Liver (tissue), 9 donors: ENCODE results near the gene SUCLG2. TPM values are rescaled to one million over a fixed set of nuclear protein-coding genes. Genes with fewer than 3 reads are reported as not detected.

Experiments
- DNase-seq: peaks from one replicate; pipeline ENCODE4 v3.0.0-alpha.2; 2017; ENCODE audit warnings: low spot score
- H3K27ac ChIP-seq, 2 donors: one replicate each; pipeline ENCODE4 v1.7.0; 2013; ENCODE audit warnings: inconsistent platforms in 2 of 2, low read length in 2 of 2, control low read depth in 1 of 2, low read depth in 1 of 2, mild to moderate bottlenecking in 1 of 2
- H3K27me3 ChIP-seq, 4 donors: one replicate each; pipeline versions ENCODE4 v1.6.1 to v1.7.0; 2013; ENCODE audit warnings: low read length in 3 of 4, inconsistent platforms in 1 of 4, mild to moderate bottlenecking in 1 of 4, moderate library complexity in 1 of 4; ENCODE audit not compliant: control insufficient read depth in 4 of 4, insufficient read depth in 4 of 4
- H3K36me3 ChIP-seq, 4 donors: one replicate each; pipeline versions ENCODE4 v1.6.1 to v1.7.0; 2013; ENCODE audit warnings: low read length in 3 of 4, mild to moderate bottlenecking in 3 of 4, low read depth in 1 of 4, moderate library complexity in 1 of 4; ENCODE audit not compliant: control insufficient read depth in 4 of 4, insufficient read depth in 3 of 4
- H3K4me1 ChIP-seq, 4 donors: one replicate each; pipeline versions ENCODE4 v1.6.1 to v1.7.0; 2013; ENCODE audit warnings: low read length in 3 of 4, mild to moderate bottlenecking in 3 of 4, moderate library complexity in 1 of 4; ENCODE audit not compliant: control insufficient read depth in 4 of 4, insufficient read depth in 4 of 4
- H3K4me3 ChIP-seq, 3 donors: one replicate each; pipeline versions ENCODE4 v1.6.1 to v1.7.0; 2013; ENCODE audit warnings: low read length in 3 of 3, control low read depth in 1 of 3, low read depth in 1 of 3, mild to moderate bottlenecking in 1 of 3
- H3K9ac ChIP-seq, 2 donors: one replicate each; pipeline ENCODE4 v1.7.0; 2013; ENCODE audit warnings: low read length in 2 of 2, mild to moderate bottlenecking in 2 of 2, moderate library complexity in 2 of 2, control low read depth in 1 of 2, low read depth in 1 of 2
- H3K9me3 ChIP-seq, 4 donors: one replicate each; pipeline versions ENCODE4 v1.6.1 to v1.7.0; 2013; ENCODE audit warnings: low read length in 3 of 4; ENCODE audit not compliant: control insufficient read depth in 4 of 4
- EGR1 ChIP-seq, 2 donors: IDR thresholded peaks; 2 replicates each; pipeline ENCODE4 v1.6.1; 2016 to 2018; ENCODE audit warnings: antibody characterized with exemption in 2 of 2, low read depth in 2 of 2
- FOXA1 ChIP-seq: IDR thresholded peaks from 2 replicates; pipeline ENCODE4 v1.6.1; 2016; ENCODE audit warnings: antibody characterized with exemption
- FOXA2 ChIP-seq: IDR thresholded peaks from 2 replicates; pipeline ENCODE4 v1.6.1; 2016; ENCODE audit warnings: antibody characterized with exemption
- GABPA ChIP-seq, 2 donors: IDR thresholded peaks in 1 of 2; conservative IDR thresholded peaks in 1 of 2; 2 replicates each; pipeline ENCODE4 v1.6.1; 2016; ENCODE audit warnings: antibody characterized with exemption in 2 of 2, mild to moderate bottlenecking in 1 of 2, moderate library complexity in 1 of 2
- HNF4A ChIP-seq, 2 donors: conservative IDR thresholded peaks; 2 replicates each; pipeline ENCODE4 v1.6.1; 2016; ENCODE audit warnings: antibody characterized with exemption in 2 of 2, mild to moderate bottlenecking in 2 of 2
- HNF4G ChIP-seq: IDR thresholded peaks from 2 replicates; pipeline ENCODE4 v1.6.1; 2016; ENCODE audit warnings: antibody characterized with exemption
- JUND ChIP-seq, 2 donors: IDR thresholded peaks; 2 replicates each; pipeline ENCODE4 v1.6.1; 2016; ENCODE audit warnings: antibody characterized with exemption in 2 of 2
- MAX ChIP-seq: IDR thresholded peaks from 2 replicates; pipeline ENCODE4 v1.6.1; 2016; ENCODE audit warnings: antibody characterized with exemption
- NR2F2 ChIP-seq: IDR thresholded peaks from 2 replicates; pipeline ENCODE4 v1.6.1; 2016; ENCODE audit warnings: antibody characterized with exemption
- RAD21 ChIP-seq, 2 donors: IDR thresholded peaks; 2 replicates each; pipeline ENCODE4 v1.6.1; 2016; ENCODE audit warnings: antibody characterized with exemption in 2 of 2, mild to moderate bottlenecking in 2 of 2
- REST ChIP-seq: IDR thresholded peaks from 2 replicates; pipeline ENCODE4 v1.6.1; 2016; ENCODE audit warnings: antibody characterized with exemption, mild to moderate bottlenecking
- RXRA ChIP-seq, 2 donors: IDR thresholded peaks; 2 replicates each; pipeline ENCODE4 v1.6.1; 2017 to 2018; ENCODE audit warnings: antibody characterized with exemption in 2 of 2, mild to moderate bottlenecking in 1 of 2
- SP1 ChIP-seq: IDR thresholded peaks from 2 replicates; pipeline ENCODE4 v1.6.1; 2018; ENCODE audit warnings: antibody characterized with exemption, mild to moderate bottlenecking
- TAF1 ChIP-seq: conservative IDR thresholded peaks from 2 replicates; pipeline ENCODE4 v1.6.1; 2016; ENCODE audit warnings: antibody characterized with exemption, mild to moderate bottlenecking
- WGBS: extraction: QIAGEN DNeasy Blood & Tissue Kit; methylation state at CpG from one replicate; pipeline ENCODE4 v1.1.7; 2013; 5-methylcytosine and 5-hydroxymethylcytosine counted together
- polyA plus RNA-seq, 2 donors: library from polyadenylated mRNA; stranded (reverse) in 1 of 2; unstranded in 1 of 2; fragments of 200-250 nt in 1 of 2; fragments of >200 nt in 1 of 2; fragmentation: Nextera tagmentation in 1 of 2; extraction: Ambion mirVana in 1 of 2; gene quantifications; one replicate each; pipeline versions ENCODE4 v1.2.1 to v1.2.3, GENCODE V29; 2013 to 2015
- total RNA-seq, 2 donors: library from RNA; depleted of rRNA; stranded (reverse); fragments of >200 nt; gene quantifications; one replicate each; pipeline ENCODE4 v1.2.3, GENCODE V29; 2014
- TF ChIP-seq, protein P1 (sequence below): IDR thresholded peaks from 2 replicates; pipeline ENCODE4 v1.6.1; 2016; ENCODE audit warnings: antibody characterized with exemption
- TF ChIP-seq, protein P2 (sequence below): IDR thresholded peaks from 2 replicates; pipeline ENCODE4 v1.6.1; 2016; ENCODE audit warnings: antibody characterized with exemption
- TF ChIP-seq, protein P3 (sequence below): fragments of 150-350 bp; IDR thresholded peaks from 2 replicates; pipeline ENCODE4 v1.5.1; 2017; ENCODE audit warnings: improper control_type of control experiment, low read depth, low read length; ENCODE audit not compliant: missing input control
- donor health status: healthy.
- donor health status: healthy.
- donor health status: healthy.
- donor health status: healthy.
- donor health status: healthy.

SUCLG2 gene
- total and polyA plus RNA-seq, 4 donors = 45.3 to 114 (median 92.8) TPM

DNA sequence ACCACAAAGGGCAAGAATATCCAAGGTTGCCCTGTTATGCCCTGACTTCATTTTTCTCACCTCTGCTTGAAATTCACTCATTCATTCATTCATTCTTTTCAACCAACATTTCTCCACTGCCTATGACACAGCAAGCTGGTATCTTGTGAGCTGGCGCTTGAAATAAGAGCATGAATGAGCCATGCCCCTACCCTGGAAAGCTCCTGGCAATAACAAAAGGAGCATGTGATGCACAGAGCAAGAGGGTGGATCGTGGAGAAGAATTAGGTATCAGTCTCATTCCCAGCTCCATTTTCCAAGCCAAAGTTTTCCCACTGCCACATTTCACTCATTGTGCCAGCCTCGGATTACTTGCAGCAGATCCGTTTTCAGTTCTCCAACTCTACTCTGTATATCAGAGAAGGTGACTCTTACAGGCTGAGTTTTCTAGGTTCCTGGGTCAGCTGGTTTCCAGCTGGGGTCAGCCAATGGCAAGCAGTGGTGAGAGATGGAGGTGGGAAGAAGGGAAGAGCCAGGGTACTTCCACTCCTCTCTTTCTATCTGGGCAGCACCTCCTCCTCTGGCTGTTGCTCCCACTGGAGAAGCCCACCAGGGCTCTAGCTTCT, 144.8 kb downstream of the SUCLG2 start:
- H3K9me3 ChIP-seq = no peaks in the 10 kb centered on the region
- H3K27ac ChIP-seq = no peak overlapping the region
- TF ChIP-seq RAD21 (IDR thresholded peaks at IDR 0.05) (no peak), JUND (IDR thresholded peaks at IDR 0.05) (no peak), HNF4A (conservative IDR thresholded peaks at IDR 0.05) (no peak), EGR1 (IDR thresholded peaks at IDR 0.05; ENCODE audit: low read depth in 2 of 2) (no peak), REST (no peak), FOXA2 (no peak), NR2F2 (no peak), MAX (no peak), HNF4G (no peak), SP1 (no peak), FOXA1 (no peak), TAF1 (no peak), GABPA (IDR thresholded peaks at IDR 0.05 in 1 of 2, conservative IDR thresholded peaks at IDR 0.05 in 1 of 2) (no peak), RXRA (IDR thresholded peaks at IDR 0.05) (no peak)
- TF ChIP-seq, protein P1, sequence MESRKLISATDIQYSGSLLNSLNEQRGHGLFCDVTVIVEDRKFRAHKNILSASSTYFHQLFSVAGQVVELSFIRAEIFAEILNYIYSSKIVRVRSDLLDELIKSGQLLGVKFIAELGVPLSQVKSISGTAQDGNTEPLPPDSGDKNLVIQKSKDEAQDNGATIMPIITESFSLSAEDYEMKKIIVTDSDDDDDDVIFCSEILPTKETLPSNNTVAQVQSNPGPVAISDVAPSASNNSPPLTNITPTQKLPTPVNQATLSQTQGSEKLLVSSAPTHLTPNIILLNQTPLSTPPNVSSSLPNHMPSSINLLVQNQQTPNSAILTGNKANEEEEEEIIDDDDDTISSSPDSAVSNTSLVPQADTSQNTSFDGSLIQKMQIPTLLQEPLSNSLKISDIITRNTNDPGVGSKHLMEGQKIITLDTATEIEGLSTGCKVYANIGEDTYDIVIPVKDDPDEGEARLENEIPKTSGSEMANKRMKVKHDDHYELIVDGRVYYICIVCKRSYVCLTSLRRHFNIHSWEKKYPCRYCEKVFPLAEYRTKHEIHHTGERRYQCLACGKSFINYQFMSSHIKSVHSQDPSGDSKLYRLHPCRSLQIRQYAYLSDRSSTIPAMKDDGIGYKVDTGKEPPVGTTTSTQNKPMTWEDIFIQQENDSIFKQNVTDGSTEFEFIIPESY = no peak
- TF ChIP-seq, protein P2, sequence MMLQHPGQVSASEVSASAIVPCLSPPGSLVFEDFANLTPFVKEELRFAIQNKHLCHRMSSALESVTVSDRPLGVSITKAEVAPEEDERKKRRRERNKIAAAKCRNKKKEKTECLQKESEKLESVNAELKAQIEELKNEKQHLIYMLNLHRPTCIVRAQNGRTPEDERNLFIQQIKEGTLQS = no peak
- H3K4me3 ChIP-seq = no peak overlapping the region
- no peak for DNase-seq
- 96% methylated on average over 4 of the region's 4 CpGs for WGBS
- H3K27me3 ChIP-seq = no peaks in the 10 kb centered on the region
- H3K9ac ChIP-seq = no peak overlapping the region
- H3K36me3 ChIP-seq = peaks cover 0 to 19% (median 9%) of the 10 kb centered on the region in 4 donors
- H3K4me1 ChIP-seq = no peaks in the 10 kb centered on the region

DNA sequence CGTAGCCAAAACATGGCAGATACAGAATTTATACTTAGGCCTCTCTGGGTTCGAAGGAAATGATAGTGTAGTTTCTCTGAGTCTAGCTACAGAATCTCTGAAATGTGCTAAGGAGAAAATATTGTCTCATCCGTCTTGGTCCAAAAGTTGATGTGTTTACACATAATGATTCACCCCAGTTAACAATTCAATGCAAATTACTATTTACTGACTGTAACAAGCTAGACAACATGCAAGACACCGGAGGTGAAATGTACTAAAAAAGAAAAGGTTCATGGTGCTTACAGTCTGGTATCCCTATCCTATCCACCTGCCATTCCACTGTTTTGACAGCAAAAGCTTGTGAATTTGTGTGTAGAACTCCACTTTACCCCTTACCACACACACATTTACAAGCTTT, 146.8 kb downstream of the SUCLG2 start:
- no peak overlapping the region for H3K9ac ChIP-seq
- H3K27me3 ChIP-seq = no peaks in the 10 kb centered on the region
- H3K4me1 ChIP-seq = no peaks in the 10 kb centered on the region
- H3K36me3 ChIP-seq = peaks cover 0 to 20% (median 9%) of the 10 kb centered on the region in 4 donors
- no peak overlapping the region for H3K27ac ChIP-seq
- TF ChIP-seq, protein P2 = no peak
- TF ChIP-seq, protein P1 = no peak
- TF ChIP-seq JUND (IDR thresholded peaks at IDR 0.05) = no peak
- TF ChIP-seq RXRA (IDR thresholded peaks at IDR 0.05) = no peak
- TF ChIP-seq GABPA (IDR thresholded peaks at IDR 0.05 in 1 of 2, conservative IDR thresholded peaks at IDR 0.05 in 1 of 2) = no peak
- no peak for TF ChIP-seq TAF1
- TF ChIP-seq HNF4G = no peak
- TF ChIP-seq RAD21 (IDR thresholded peaks at IDR 0.05) = no peak
- TF ChIP-seq HNF4A (conservative IDR thresholded peaks at IDR 0.05) = no peak
- TF ChIP-seq, protein P3, sequence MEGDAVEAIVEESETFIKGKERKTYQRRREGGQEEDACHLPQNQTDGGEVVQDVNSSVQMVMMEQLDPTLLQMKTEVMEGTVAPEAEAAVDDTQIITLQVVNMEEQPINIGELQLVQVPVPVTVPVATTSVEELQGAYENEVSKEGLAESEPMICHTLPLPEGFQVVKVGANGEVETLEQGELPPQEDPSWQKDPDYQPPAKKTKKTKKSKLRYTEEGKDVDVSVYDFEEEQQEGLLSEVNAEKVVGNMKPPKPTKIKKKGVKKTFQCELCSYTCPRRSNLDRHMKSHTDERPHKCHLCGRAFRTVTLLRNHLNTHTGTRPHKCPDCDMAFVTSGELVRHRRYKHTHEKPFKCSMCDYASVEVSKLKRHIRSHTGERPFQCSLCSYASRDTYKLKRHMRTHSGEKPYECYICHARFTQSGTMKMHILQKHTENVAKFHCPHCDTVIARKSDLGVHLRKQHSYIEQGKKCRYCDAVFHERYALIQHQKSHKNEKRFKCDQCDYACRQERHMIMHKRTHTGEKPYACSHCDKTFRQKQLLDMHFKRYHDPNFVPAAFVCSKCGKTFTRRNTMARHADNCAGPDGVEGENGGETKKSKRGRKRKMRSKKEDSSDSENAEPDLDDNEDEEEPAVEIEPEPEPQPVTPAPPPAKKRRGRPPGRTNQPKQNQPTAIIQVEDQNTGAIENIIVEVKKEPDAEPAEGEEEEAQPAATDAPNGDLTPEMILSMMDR = no peak
- TF ChIP-seq FOXA1 = no peak
- no peak for TF ChIP-seq FOXA2
- TF ChIP-seq NR2F2 = no peak
- H3K9me3 ChIP-seq = no peaks in the 10 kb centered on the region
- no peak for DNase-seq
- WGBS = 93% methylated on average over 4 of the region's 4 CpGs
- H3K4me3 ChIP-seq = no peak overlapping the region
